Measurements from ENCODE around the gene GSTM1.

Gene GSTM1

DNA sequence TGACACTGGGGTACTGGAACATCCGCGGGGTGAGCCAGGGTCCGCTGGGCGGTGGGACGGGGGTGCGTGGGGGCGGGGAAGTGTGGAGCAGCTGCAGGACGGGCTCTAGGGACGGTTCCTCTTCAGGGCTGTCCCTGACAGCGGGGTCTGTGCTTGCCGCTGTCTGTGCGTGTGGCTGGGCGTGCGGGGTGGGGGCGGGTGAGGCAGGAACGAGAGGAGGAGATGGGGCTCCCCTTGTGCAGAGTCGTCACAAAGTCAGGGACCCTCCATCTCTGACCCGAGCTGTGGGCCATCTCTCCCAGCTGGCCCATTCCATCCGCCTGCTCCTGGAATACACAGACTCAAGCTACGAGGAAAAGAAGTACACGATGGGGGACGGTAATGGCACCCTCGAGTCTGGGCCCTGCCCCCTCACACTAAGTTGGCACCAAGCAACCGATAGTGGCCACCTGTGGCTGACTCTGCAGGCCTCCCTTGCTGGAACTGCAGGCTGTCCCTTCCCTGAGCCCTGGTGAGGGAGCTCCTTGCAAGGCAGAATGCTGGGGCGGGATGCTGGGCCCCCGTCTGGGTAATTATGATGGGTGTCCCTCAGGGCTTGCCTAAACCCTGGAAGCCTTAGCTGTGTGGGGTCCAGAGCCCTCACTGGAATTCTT lies 19.4 kb upstream of the GSTM1 start:
- TF ChIP-seq CEBPB (IDR thresholded peaks at IDR 0.05) = no peak

DNA sequence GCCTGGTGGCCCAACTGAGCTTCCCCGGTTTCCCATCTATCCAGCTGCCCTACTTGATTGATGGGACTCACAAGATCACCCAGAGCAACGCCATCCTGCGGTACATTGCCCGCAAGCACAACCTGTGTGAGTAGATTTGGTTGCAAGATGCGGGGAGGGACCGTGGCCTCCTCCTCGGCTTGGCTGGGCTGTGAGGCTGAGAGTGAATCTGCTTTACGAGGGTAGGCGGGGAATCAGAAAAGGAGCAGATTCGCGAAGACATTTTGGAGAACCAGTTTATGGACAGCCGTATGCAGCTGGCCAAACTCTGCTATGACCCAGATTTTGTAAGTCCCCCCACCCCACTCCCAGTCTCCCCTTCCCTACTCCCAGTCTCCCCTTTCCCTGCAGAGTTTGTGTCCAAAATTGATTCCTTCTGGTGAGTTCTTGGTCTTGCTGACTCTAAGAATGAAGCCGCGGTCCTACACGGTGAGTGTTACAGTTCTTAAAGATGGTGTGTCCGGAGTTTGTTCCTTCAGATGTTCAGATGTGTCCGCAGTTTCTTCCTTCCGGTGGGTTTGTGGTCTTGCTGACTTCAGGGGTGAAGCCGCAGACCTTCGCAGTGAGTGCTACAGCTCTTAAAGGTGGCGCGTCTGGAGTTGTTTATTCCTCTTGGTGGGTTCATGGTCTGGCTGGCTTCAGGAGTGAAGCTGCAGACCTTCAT lies 18.2 kb upstream of the GSTM1 start:
- TF ChIP-seq ZBTB7A (IDR thresholded peaks at IDR 0.05; ENCODE audit: low read depth) = no peak

DNA sequence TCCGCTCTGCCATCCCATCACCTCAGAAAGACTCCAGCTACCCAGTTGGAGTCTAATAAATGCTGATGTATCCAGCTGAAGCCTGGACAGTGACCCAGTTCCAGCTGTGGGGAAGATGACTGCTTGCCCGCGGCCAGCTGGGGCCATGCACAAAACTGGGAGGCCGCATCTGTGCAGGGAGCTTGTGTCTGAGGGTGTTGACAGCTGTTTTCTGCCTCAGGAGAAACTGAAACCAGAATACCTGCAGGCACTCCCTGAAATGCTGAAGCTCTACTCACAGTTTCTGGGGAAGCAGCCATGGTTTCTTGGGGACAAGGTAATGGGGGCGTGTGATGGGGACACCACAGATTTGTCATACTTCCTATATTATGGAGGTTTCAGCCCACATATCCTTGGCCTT lies 16.6 kb upstream of the GSTM1 start:
- TF ChIP-seq ZBTB7A (IDR thresholded peaks at IDR 0.05; ENCODE audit: low read depth) = no peak
- no peak for TF ChIP-seq CREB1 (IDR thresholded peaks at IDR 0.05; ENCODE audit: low read depth)
- TF ChIP-seq, protein P1, sequence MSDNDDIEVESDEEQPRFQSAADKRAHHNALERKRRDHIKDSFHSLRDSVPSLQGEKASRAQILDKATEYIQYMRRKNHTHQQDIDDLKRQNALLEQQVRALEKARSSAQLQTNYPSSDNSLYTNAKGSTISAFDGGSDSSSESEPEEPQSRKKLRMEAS (IDR thresholded peaks at IDR 0.05) = no peak
- no peak for TF ChIP-seq RAD21 (IDR thresholded peaks at IDR 0.05; ENCODE audit: low read depth)
- no peak for TF ChIP-seq CEBPB (IDR thresholded peaks at IDR 0.05)
- TF ChIP-seq TAF1 (IDR thresholded peaks at IDR 0.05; ENCODE audit: low read depth) = no peak
- TF ChIP-seq, protein P2, sequence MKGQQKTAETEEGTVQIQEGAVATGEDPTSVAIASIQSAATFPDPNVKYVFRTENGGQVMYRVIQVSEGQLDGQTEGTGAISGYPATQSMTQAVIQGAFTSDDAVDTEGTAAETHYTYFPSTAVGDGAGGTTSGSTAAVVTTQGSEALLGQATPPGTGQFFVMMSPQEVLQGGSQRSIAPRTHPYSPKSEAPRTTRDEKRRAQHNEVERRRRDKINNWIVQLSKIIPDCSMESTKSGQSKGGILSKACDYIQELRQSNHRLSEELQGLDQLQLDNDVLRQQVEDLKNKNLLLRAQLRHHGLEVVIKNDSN (IDR thresholded peaks at IDR 0.05) = no peak
- no peak for TF ChIP-seq EGR1 (IDR thresholded peaks at IDR 0.05)
- no peak for TF ChIP-seq NFIC (IDR thresholded peaks at IDR 0.05)
- TF ChIP-seq, protein P3, sequence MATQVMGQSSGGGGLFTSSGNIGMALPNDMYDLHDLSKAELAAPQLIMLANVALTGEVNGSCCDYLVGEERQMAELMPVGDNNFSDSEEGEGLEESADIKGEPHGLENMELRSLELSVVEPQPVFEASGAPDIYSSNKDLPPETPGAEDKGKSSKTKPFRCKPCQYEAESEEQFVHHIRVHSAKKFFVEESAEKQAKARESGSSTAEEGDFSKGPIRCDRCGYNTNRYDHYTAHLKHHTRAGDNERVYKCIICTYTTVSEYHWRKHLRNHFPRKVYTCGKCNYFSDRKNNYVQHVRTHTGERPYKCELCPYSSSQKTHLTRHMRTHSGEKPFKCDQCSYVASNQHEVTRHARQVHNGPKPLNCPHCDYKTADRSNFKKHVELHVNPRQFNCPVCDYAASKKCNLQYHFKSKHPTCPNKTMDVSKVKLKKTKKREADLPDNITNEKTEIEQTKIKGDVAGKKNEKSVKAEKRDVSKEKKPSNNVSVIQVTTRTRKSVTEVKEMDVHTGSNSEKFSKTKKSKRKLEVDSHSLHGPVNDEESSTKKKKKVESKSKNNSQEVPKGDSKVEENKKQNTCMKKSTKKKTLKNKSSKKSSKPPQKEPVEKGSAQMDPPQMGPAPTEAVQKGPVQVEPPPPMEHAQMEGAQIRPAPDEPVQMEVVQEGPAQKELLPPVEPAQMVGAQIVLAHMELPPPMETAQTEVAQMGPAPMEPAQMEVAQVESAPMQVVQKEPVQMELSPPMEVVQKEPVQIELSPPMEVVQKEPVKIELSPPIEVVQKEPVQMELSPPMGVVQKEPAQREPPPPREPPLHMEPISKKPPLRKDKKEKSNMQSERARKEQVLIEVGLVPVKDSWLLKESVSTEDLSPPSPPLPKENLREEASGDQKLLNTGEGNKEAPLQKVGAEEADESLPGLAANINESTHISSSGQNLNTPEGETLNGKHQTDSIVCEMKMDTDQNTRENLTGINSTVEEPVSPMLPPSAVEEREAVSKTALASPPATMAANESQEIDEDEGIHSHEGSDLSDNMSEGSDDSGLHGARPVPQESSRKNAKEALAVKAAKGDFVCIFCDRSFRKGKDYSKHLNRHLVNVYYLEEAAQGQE (IDR thresholded peaks at IDR 0.05; ENCODE audit: low read depth) = no peak
- TF ChIP-seq YY1 (IDR thresholded peaks at IDR 0.05; ENCODE audit: low read depth) = no peak

DNA sequence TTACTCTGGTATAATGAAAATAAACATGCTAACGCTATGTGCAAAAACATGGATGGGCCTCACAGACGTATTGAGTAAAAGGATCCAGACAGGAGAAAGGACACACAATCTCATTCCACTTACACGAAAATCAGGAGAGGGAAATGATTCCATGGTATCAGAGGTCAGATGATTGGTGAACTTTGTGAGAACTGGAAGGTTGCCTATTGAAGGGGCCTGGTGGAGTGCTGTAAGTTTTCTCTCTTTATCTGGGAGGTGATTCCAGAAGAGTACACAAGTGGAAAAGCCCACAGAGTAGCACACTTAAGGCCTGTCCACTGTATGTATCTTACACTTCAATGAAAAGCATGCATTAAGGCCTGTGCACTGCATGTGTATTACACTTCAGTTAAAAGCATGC lies 10.2 kb upstream of the GSTM1 start:
- TF ChIP-seq CEBPB (IDR thresholded peaks at IDR 0.05) (no peak), TCF12 (IDR thresholded peaks at IDR 0.05; ENCODE audit: low read depth) (no peak), TEAD4 (IDR thresholded peaks at IDR 0.05) (no peak), TAF1 (IDR thresholded peaks at IDR 0.05; ENCODE audit: low read depth) (no peak), FOXM1 (IDR thresholded peaks at IDR 0.05; ENCODE audit: borderline replicate concordance, low read depth) (no peak), EP300 (IDR thresholded peaks at IDR 0.05; ENCODE audit: borderline replicate concordance) (no peak), CREB1 (IDR thresholded peaks at IDR 0.05; ENCODE audit: low read depth) (no peak), NFIC (IDR thresholded peaks at IDR 0.05) (no peak), EGR1 (IDR thresholded peaks at IDR 0.05) (no peak), YY1 (IDR thresholded peaks at IDR 0.05; ENCODE audit: low read depth) (no peak), RAD21 (IDR thresholded peaks at IDR 0.05; ENCODE audit: low read depth) (no peak)
- TF ChIP-seq, protein P1 (IDR thresholded peaks at IDR 0.05) = no peak
- TF ChIP-seq, protein P2 (IDR thresholded peaks at IDR 0.05) = no peak

DNA sequence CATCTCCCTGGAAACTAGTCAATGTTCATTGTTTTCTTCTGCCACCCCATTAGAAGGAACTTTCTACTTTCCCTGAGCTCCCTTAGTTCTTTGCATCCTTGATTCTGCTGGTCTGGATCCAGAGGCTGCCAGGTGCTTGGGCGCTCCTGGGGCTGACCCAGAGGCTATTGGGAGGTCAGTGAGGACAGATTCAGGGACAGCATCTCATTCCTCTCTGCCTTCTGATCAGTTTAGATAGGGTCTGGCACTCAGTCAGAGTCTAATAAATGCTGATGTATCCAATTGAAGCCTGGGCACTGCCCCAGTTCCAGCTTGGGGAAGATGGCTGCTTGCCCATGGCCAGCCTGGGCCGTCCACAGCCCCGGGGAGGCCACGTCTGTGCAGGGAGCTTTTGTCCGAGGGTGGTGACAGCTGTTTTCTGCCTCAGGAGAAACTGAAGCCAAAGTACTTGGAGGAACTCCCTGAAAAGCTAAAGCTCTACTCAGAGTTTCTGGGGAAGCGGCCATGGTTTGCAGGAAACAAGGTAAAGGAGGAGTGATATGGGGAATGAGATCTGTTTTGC lies 2.3 kb downstream of the GSTM1 start:
- TF ChIP-seq, protein P1 (IDR thresholded peaks at IDR 0.05) = no peak
- TF ChIP-seq EGR1 (IDR thresholded peaks at IDR 0.05) = no peak
- no peak for TF ChIP-seq RAD21 (IDR thresholded peaks at IDR 0.05; ENCODE audit: low read depth)

DNA sequence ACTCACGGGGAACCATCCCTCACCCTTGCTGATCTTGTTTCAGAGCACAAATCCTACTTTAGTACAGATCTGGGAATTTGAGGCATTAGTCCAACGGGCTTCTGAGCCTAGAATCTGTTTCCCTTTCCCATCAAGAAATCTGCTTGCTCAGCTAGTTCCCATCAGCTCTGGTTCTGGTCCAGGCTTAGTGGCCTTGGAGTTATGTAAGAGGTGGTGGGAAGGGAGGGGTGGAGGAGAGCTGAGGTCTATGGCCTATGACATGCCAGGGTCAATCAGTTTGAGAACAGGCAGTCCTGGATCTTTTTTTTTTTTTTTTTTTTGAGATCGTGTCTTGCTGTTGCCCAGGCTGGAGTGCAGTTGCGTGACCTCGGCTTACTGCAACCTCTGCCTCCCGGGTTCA lies 4.1 kb downstream of the GSTM1 start:
- no peak for TF ChIP-seq NFIC (IDR thresholded peaks at IDR 0.05)
- no peak for TF ChIP-seq EGR1 (IDR thresholded peaks at IDR 0.05)
- TF ChIP-seq, protein P3 (IDR thresholded peaks at IDR 0.05; ENCODE audit: low read depth) = no peak
- TF ChIP-seq CREB1 (IDR thresholded peaks at IDR 0.05; ENCODE audit: low read depth) = no peak
- no peak for TF ChIP-seq TEAD4 (IDR thresholded peaks at IDR 0.05)
- TF ChIP-seq, protein P2 (IDR thresholded peaks at IDR 0.05) = no peak
- no peak for TF ChIP-seq CEBPB (IDR thresholded peaks at IDR 0.05)
- no peak for TF ChIP-seq TAF1 (IDR thresholded peaks at IDR 0.05; ENCODE audit: low read depth)
- no peak for TF ChIP-seq ZBTB7A (IDR thresholded peaks at IDR 0.05; ENCODE audit: low read depth)
- TF ChIP-seq, protein P1 (IDR thresholded peaks at IDR 0.05) = no peak
- no peak for TF ChIP-seq EP300 (IDR thresholded peaks at IDR 0.05; ENCODE audit: borderline replicate concordance)
- TF ChIP-seq FOXM1 (IDR thresholded peaks at IDR 0.05; ENCODE audit: borderline replicate concordance, low read depth) = no peak
- TF ChIP-seq TCF12 (IDR thresholded peaks at IDR 0.05; ENCODE audit: low read depth) = no peak
- TF ChIP-seq YY1 (IDR thresholded peaks at IDR 0.05; ENCODE audit: low read depth) = no peak
- TF ChIP-seq RAD21 (IDR thresholded peaks at IDR 0.05; ENCODE audit: low read depth) = no peak
